ENCODE data around the gene RARB.

Gene RARB

GRCh38 chr3:25619382-25619781 is 191.3 kb downstream of the RARB start:
- DNase-seq, result no peak

- no peak for DNase-seq
Observed at GRCh38 chr3:25620493-25620892, 192.4 kb downstream of the RARB start.

- DNase-seq, result no peak
Observed at GRCh38 chr3:25621087-25621486, 193.0 kb downstream of the RARB start.

- DNase-seq, result no peak
Observed at GRCh38 chr3:25631989-25632388, 203.9 kb downstream of the RARB start.

GRCh38 chr3:25633919-25634318 is 205.9 kb downstream of the RARB start:
- DNase-seq, result no peak

GRCh38 chr3:25635038-25635437 is 207.0 kb downstream of the RARB start:
- no peak for DNase-seq
